T1000 (cell line): ENCODE results near the gene ZC3H6.
"Not testable (repeated sequence)": the region's sequence is repeated elsewhere in the genome, so short reads cannot be mapped to it uniquely, and the experiment has no call there.

Experiments
- DNase-seq: peaks from one replicate; lab custom pipeline; 2025; ENCODE audit warnings: mixed read lengths; lab: John Stamatoyannopoulos, UW

Gene ZC3H6

GRCh38 chr2:112275887-112276773 is 733 bp downstream of the ZC3H6 start:
- peak; percentile 29 for DNase-seq

- DNase-seq = no peak
Observed at GRCh38 chr2:112276954-112277353, 1.6 kb downstream of the ZC3H6 start.

- no peak for DNase-seq
Observed at GRCh38 chr2:112277596-112278220, 2.3 kb downstream of the ZC3H6 start.

GRCh38 chr2:112282066-112282465 is 6.7 kb downstream of the ZC3H6 start:
- DNase-seq = not testable (repeated sequence)

GRCh38 chr2:112283535-112283934 is 8.1 kb downstream of the ZC3H6 start:
- not testable (repeated sequence) for DNase-seq

GRCh38 chr2:112290088-112290487 is 14.7 kb downstream of the ZC3H6 start:
- DNase-seq = no peak

GRCh38 chr2:112290648-112291047 is 15.3 kb downstream of the ZC3H6 start:
- no peak for DNase-seq

- no peak for DNase-seq
Observed at GRCh38 chr2:112293636-112294401, 18.4 kb downstream of the ZC3H6 start.

- DNase-seq = no peak
Observed at GRCh38 chr2:112295407-112296078, 20.1 kb downstream of the ZC3H6 start.

GRCh38 chr2:112296407-112296806 is 21.0 kb downstream of the ZC3H6 start:
- no peak for DNase-seq

GRCh38 chr2:112301171-112301584 is 25.8 kb downstream of the ZC3H6 start:
- DNase-seq = no peak

- DNase-seq = no peak
Observed at GRCh38 chr2:112301973-112302372, 26.6 kb downstream of the ZC3H6 start.

- DNase-seq = no peak
Observed at GRCh38 chr2:112304298-112304941, 29.0 kb downstream of the ZC3H6 start.

- DNase-seq = no peak
Observed at GRCh38 chr2:112305132-112305531, 29.7 kb downstream of the ZC3H6 start.

- no peak for DNase-seq
Observed at GRCh38 chr2:112310906-112311305, 35.5 kb downstream of the ZC3H6 start.

- DNase-seq = no peak
Observed at GRCh38 chr2:112311932-112312331, 36.5 kb downstream of the ZC3H6 start.

GRCh38 chr2:112312821-112313220 is 37.4 kb downstream of the ZC3H6 start:
- DNase-seq = no peak

- no peak for DNase-seq
Observed at GRCh38 chr2:112314856-112315255, 39.5 kb downstream of the ZC3H6 start.

GRCh38 chr2:112317303-112318158 is 42.1 kb downstream of the ZC3H6 start:
- DNase-seq = no peak

- DNase-seq = no peak
Observed at GRCh38 chr2:112318515-112318914, 43.1 kb downstream of the ZC3H6 start.
